HFF-Myc (cell line): ENCODE data around the gene ATM.

Experiments used
- DNase-seq: peaks from one replicate; pipeline ENCODE4 v3.0.0-alpha.2; 2011; ENCODE audit warnings: low read depth; ENCODE audit errors: extremely low read depth
- H3K4me3 ChIP-seq: replicated peaks from 2 replicates; pipeline ENCODE4 v1.5.1; 2011; ENCODE audit warnings: low read depth, mild to moderate bottlenecking, control low read depth, low read length
- TF ChIP-seq, protein P1 (sequence below): IDR thresholded peaks from 2 replicates; pipeline ENCODE4 v1.5.1; 2012; ENCODE audit warnings: mild to moderate bottlenecking, low read depth, low read length, control low read depth; ENCODE audit errors: missing control alignments

The ATM gene

GRCh38 chr11:108207683-108208060 lies 15.2 kb upstream of the ATM start:
- no peak overlapping the region for H3K4me3 ChIP-seq
- TF ChIP-seq, protein P1, sequence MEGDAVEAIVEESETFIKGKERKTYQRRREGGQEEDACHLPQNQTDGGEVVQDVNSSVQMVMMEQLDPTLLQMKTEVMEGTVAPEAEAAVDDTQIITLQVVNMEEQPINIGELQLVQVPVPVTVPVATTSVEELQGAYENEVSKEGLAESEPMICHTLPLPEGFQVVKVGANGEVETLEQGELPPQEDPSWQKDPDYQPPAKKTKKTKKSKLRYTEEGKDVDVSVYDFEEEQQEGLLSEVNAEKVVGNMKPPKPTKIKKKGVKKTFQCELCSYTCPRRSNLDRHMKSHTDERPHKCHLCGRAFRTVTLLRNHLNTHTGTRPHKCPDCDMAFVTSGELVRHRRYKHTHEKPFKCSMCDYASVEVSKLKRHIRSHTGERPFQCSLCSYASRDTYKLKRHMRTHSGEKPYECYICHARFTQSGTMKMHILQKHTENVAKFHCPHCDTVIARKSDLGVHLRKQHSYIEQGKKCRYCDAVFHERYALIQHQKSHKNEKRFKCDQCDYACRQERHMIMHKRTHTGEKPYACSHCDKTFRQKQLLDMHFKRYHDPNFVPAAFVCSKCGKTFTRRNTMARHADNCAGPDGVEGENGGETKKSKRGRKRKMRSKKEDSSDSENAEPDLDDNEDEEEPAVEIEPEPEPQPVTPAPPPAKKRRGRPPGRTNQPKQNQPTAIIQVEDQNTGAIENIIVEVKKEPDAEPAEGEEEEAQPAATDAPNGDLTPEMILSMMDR = no peak

GRCh38 chr11:108210441-108210840 lies 12.4 kb upstream of the ATM start:
- TF ChIP-seq, protein P1 = no peak
- no peak overlapping the region for H3K4me3 ChIP-seq
- DNase-seq = no peak

More at GRCh38 chr11:108207683-108208060, 15.2 kb upstream of the ATM start:
- no peak for DNase-seq

- no peak overlapping the region for H3K4me3 ChIP-seq
- no peak for DNase-seq
- TF ChIP-seq, protein P1 = no peak
Observed at GRCh38 chr11:108213784-108214183, 9.1 kb upstream of the ATM start.

DNA sequence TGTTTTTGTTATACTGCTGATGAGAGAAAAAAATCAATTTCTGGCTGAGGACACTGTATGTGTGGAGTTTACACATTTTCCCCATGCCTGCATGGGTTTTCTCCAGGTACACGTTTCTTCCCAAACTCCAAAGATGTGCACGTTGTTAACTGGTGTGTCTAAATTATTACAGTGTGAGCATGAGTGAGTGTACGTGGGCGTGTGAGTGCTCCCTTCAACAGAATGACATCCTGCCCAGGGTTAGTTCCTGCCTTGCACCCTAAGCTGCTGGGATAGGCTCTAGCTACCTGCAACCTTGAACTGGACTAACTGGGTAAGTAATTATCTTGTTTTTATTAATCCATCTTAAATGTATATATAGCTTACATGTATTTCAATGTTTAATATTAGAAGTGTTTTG lies 5.9 kb upstream of the ATM start:
- TF ChIP-seq, protein P1 = no peak
- DNase-seq = no peak
- H3K4me3 ChIP-seq = no peak overlapping the region

- H3K4me3 ChIP-seq = no peak overlapping the region
- no peak for DNase-seq
- TF ChIP-seq, protein P1 = no peak
Observed at GRCh38 chr11:108218455-108218854, 4.4 kb upstream of the ATM start.

GRCh38 chr11:108218912-108219783 lies 3.7 kb upstream of the ATM start:
- TF ChIP-seq, protein P1 = no peak
- no peak overlapping the region for H3K4me3 ChIP-seq
- no peak for DNase-seq

DNA sequence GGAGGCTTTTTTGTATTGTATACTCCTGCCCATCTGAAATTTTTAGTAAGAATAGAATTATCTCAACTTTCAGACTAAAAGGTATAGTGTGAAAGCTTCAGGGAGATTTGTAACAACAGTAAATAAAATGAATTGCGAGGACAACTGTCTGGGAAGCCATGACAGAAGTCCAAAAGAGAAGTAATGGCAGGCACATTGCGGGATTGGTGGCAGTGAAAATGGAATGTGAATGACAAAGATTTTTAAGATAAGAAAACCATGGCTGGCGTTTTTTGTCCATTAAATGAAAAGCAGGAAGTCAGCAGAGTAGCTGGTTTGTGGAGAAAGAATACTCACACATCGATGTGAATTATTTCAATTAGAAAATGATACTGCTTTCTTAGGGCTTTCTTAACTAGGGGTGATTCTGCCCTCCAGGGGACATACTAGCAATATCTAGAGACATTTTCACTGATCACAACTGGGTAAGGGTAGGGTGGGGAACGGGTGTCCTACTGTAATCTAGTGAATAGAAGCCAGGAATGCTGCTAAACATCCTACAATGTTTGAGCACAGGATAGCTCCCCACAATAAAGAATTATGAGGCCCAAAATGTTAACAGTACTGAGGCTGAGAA lies 2.0 kb upstream of the ATM start:
- TF ChIP-seq, protein P1 = no peak
- DNase-seq = no peak
- H3K4me3 ChIP-seq = peak overlapping the region; percentile 92
